GM13976 (cell line): ENCODE results near the gene ME3.

Experiments
- DNase-seq: peaks from one replicate; pipeline ENCODE4 v3.0.0; 2012; ENCODE audit warnings: low spot score
- in situ Hi-C: fragments of 300-500 bp; cut with MboI; formaldehyde crosslinking; loops from one replicate; pipeline ENCODE4 v1.12.0; 2022; ENCODE audit warnings: low sequenced_read_pairs, mixed read lengths, inconsistent platforms; ENCODE audit not compliant: unreplicated experiment
- TF ChIP-seq, protein P1 (sequence below): IDR thresholded peaks from 2 replicates; pipeline ENCODE4 v1.5.1; 2012; ENCODE audit warnings: borderline replicate concordance, mild to moderate bottlenecking; ENCODE audit not compliant: insufficient read depth; ENCODE audit errors: extremely low read depth, missing control alignments, control extremely low read depth

Gene ME3

DNA sequence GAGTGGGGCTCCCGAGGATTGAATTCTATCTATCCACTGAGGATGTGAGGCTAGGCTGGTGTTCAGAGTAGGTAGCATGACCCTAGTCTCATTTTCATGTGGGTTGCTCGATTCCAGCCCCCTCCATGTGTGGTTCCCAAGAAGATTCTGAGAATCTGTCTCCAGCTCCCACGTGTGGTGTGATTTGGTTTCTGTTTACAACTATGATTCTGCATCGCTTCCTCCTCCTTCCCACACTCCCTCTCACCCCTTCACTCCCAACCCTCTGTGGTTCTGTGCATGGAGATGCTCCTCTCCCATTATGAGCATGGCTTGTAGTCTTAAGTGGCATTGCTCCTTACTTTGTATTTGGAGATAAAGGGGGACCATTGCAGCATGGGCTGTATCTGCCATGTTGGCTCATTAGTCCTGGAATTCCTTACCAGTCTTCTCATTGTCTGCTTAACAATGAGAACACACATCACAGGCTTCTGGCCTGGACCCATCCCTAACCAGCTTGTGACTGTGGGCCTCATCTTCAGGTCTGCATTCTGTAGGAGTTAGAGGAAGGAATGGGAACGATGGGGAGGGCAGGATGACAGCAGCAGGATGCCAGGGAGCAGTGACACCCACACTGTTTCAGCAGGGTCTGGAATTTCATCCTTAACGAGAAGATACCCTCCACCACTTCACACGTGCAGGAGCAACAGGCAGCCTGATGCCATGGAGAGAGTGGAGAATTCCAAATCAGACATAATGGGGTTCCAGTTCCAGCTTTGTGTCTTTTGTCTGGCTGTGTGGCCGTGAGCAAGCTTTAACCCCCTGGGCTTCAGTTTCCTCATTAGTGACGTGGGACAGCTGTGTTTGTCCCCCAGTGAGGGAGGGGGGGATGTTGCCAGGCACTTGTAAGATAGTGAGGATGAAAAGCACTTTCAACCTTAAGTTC lies 211.7 kb downstream of the ME3 start:
- in situ Hi-C loops: no loop called here
- no peak for DNase-seq
- TF ChIP-seq, protein P1, sequence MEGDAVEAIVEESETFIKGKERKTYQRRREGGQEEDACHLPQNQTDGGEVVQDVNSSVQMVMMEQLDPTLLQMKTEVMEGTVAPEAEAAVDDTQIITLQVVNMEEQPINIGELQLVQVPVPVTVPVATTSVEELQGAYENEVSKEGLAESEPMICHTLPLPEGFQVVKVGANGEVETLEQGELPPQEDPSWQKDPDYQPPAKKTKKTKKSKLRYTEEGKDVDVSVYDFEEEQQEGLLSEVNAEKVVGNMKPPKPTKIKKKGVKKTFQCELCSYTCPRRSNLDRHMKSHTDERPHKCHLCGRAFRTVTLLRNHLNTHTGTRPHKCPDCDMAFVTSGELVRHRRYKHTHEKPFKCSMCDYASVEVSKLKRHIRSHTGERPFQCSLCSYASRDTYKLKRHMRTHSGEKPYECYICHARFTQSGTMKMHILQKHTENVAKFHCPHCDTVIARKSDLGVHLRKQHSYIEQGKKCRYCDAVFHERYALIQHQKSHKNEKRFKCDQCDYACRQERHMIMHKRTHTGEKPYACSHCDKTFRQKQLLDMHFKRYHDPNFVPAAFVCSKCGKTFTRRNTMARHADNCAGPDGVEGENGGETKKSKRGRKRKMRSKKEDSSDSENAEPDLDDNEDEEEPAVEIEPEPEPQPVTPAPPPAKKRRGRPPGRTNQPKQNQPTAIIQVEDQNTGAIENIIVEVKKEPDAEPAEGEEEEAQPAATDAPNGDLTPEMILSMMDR: no peak

DNA sequence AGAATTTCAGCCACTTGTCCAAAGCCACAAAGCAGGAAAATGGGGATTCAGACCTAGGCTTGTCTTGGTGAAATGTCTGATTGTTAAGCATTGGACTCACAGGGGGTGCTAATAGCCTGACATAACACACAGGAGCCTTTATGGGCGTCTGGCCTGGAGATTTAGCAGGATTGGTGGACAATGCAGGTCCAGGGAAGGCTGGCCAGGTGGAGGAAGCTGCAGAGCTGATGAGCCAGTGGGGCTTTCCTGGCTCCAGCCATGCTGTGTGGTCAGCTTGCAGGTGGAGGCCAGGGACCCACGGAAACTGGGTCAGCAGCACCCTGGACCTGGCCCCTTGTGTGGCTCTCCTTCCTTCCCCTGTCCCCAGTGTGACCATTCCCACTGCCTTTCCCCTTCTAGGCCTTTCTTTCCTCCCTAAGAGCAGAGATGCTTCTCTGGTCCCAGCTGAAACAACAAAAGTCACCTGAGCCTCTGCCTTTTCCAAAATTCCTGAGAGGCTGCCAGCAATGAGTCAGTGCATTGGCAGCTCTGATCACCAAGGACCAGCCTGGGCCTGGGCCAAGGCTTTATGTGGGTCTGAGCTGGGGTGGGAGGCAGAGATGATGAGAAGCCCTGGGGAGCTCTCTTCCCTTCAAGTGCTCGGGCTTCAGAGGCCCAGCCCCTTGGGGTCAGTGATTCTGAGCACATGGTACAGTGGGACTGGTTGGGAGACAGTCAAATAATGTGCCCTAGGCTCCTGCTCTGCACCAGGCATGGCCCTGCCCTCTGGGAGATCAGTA lies 212.5 kb downstream of the ME3 start:
- TF ChIP-seq, protein P1: no peak
- DNase-seq: no peak
- in situ Hi-C loops: loop anchor here (5.0 kb wide), 1 partner anchor 357 kb away; no protein-coding TSS in a partner anchor

DNA sequence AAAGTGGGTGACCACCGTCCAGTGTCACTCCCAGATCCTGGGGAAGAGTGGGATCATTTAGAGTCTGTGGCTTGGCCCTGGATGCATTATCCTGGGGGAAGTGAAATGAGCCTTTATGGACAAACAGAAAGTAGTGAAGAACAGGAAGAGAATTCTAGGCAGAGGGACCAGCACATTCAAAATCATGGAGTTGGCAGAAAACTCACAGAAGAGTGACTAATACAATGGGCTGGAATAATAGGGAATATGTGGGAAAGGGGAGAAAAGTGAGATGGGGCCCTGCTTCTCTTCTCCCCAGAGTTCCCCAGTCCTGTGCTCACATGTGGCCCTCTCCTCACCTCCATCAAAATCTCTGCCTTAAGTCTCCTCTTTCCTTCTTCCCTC lies 213.4 kb downstream of the ME3 start:
- TF ChIP-seq, protein P1: no peak
- in situ Hi-C loops: loop anchor here (5.0 kb wide), 1 partner anchor 358 kb away; no protein-coding TSS in a partner anchor
- DNase-seq: no peak

DNA sequence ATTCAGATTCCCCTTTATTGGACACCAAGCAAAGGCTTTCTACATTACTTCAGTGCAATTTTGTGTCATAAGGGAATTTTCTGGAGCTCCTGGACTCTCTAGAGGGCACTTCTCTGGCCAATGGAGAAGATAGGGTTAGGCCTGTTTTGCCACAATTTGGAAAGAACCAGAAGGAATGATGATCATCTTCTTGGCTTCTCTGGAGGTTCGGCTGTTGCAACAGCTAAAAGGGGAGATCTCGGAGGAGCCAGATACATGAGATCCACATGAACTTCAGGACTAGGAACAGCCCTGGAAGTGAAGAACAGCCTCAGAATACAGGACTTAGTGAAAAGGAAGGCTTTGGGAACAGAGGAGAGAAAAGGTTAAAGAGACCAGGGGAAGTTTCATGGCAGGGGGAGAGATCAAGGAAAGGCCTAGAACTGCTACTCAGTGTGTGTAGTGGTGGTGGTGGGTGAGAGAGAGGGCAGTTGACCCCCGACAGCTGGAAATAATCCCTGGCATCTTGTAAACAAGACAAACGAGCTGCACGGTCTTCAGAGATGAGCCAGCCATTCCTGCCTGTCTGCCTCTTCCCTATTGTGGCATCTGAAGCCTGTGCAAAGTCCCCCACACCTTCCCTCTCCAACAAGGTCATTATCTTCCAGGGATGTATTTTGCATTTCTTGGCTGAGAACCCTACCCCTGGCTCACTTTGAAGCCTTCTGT lies 214.0 kb downstream of the ME3 start:
- no peak for DNase-seq
- in situ Hi-C loops: loop anchor here (5.0 kb wide), 1 partner anchor 359 kb away; no protein-coding TSS in a partner anchor
- TF ChIP-seq, protein P1: no peak

DNA sequence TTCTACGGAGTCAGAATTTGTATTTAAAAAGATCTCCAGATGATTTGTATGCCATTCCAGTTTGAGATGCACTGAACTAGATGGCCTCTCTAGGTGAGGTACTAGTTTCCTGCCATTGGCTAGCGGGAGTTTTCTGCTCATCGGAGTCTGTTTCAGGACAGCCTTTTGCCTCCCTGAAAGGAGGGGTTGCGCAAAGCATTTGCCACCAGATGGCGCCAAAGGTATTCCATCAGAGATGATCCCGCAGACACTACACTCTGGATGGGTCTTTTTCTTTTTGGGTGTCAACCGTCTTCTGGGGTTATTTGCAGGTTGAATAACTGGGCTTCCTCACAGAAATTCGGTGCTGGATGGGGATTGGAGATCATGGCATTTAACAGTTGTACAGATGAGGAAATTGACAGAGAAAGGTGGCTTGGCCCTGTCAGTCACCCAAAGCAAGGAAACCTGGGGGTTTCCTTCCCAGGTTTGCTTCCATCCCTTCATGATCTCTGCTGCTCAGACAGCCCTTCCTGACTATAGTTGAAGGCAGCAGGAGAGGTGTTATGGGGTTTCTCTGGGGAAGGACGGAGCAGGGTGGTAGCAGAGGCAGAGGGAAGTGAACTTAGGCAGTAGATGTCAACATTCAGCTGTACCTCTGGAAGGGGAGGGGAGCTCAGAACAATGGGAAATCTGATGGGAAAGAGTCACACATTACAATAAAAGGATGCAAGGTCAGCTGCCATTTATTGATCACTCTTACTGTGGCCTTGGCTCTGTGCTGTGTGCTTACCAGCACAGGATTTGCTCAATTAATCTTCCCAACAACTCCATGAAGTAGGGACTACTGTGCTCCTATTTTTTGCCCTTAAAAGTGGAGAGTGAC lies 216.1 kb downstream of the ME3 start:
- in situ Hi-C loops: loop anchor here (5.0 kb wide), 1 partner anchor 361 kb away; no protein-coding TSS in a partner anchor
- TF ChIP-seq, protein P1: peak; percentile 82
- DNase-seq: peak; percentile 70
